NCI-H446 (cell line): ENCODE results near the gene NCLN.
"Not testable (repeated sequence)": the region's sequence is repeated elsewhere in the genome, so short reads cannot be mapped to it uniquely, and the experiment has no call there.

Experiments
- DNase-seq, 2 experiments: peaks; one replicate each; lab custom pipeline; 2025; lab: John Stamatoyannopoulos, UW

NCLN gene

DNA sequence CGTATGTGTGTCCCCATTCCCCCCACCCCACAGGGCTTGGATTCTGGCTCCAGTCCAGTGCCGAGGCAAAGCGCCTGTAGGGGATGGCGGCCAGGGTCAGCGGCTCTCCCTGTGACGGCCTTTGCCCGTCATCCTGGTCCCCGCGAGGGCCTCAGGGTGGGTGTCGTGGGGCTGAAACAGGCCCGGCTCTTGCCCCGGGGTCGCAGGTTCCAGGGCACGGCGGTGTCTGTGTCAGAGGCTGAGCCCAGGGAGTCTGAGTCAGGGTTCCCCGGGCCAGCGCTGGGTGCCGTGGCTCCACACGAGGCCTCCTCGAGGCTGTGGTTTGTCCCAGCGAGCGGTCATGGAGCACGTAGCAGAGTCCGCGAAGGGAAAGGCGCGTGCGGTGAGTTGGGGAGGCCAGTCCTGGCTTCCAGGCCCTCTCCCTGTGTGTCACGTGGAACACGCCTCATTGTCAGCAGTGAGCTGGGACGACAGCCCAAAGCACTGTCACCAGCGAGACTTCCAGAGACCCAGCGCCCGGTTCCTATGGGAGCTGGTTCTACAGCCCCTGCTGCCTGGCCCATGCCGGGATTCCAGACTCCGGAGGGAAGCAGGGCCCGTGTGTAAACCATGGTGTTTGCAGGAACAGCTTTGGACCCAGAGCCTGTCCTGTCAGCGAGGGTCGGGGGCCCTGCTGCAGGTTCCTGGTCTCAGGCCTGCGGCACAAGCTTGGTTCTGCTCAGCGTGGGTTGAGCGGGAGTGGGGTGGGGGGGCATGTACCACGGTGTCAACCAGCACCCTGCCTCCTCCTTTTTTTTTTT, 13.4 kb downstream of the NCLN start:
- no peak for DNase-seq

DNA sequence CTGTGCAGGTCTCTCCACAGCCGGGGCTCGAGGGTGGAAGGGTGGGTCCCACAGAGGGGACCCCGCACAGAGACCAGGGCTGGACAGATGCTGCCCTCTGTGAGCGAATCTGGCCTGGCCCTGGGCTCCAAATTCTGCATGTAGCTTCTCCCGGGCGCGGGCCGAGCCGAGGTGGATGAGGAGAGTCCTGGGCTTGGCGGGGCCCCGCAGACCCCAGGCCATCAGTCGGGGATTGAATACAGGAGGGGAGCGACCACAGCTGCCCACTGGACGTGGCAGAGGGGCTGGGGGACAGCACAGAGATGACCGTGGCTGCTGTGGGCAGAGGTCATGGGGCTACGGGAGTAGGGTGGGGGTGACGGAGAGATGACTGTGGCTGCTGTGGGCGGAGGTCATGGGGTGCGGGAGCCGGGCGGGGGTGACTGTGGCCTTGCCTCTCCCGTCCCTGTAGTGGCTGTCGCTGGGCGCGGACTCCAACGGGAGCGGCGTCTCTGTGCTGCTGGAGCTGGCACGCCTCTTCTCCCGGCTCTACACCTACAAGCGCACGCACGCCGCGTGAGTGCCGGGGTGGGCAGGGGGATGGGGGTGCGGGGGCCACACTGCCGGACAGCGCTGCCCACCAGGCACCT, 15.5 kb downstream of the NCLN start:
- DNase-seq = no peak

DNA sequence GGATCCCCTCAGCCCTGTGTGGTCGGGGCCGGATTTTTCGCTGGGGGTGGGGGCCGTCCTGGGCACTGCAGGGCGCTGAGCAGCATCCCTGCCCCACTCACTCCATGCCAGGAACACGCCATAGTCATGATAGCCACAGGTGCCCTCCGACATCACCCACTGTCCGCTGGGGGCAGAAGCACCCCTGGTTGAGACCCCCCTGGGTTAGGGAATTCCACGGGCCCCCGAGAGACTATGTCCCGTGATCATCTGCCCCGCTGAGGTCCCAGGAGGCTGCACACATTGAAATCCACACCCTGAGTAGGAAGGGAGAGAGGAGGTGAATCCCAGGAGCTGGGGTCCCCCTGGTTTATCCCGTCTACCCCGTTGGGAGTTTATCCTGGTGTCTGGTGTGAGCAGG, 16.2 kb downstream of the NCLN start:
- DNase-seq = no peak

DNA sequence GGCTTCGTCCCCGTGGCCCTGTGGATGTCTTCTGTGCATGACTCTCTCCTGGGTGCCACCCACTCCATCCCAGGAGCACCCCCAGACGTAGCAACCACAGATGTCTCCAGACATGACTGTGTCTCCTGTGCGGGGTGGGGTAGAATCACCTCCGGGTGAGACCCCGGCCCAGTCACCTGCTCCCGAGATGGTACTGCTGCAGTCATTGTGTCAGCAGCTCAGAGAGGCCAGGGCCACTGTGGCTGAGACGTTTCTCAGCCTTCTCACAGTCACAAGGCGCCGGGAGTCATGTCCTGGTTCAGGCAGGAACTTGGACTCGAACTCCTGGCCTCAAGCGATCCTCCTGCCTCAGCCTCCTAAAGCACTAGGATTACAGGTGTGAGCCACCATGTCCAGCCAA, 16.6 kb downstream of the NCLN start:
- no peak for DNase-seq

DNA sequence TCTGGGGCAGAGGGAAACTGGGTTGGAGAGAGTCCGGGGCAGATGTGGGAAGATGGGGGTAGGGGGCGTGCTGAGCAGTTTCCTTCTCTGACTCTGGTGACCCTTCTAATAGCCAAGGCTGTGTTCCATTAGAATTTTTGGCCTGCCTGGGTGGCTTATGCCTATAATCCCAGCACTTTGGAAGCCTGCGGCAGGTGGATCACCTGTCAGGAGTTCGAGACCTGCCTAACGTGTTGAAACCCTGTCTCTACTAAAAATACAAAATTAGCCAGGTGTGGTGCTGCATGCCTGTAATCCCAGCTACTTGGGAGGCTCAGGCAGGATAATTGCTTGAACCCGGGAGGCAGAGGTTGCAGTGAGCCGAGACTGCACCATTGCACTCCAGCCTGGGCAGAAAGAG, 17.2 kb downstream of the NCLN start:
- not testable (repeated sequence) for DNase-seq

DNA sequence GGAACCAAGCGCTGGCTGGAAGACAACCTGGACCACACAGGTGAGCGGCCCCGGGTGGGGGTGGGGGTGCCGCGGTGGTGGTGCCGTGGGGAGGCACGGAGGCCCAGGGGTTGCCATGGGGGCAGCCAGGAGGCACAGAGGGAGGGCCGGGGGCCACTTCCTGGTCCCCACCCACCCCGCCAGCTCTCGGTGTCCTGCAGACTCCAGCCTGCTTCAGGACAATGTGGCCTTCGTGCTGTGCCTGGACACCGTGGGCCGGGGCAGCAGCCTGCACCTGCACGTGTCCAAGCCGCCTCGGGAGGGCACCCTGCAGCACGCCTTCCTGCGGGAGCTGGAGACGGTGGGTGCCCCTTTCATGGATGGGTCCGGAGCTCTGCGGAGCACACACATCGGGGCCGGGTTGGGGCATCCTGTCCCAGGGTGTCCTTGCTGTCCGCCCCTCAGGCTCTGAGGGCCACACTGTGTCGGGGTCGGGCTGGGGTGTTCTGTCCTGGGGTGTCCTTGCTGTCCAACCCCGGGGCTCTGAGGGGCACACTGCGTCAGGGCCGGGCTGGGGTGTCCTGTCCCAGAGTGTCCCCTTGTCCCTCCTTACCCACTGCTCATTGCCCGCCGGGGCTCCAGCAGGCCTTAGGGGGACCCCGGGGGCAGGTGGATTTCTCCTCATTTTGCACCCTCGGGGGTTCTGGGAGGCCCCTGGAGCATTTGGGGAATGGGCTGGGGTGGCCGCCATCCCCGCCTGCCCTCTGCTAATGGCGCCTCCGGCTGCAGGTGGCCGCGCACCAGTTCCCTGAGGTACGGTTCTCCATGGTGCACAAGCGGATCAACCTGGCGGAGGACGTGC, 18.3 kb downstream of the NCLN start:
- no peak for DNase-seq

DNA sequence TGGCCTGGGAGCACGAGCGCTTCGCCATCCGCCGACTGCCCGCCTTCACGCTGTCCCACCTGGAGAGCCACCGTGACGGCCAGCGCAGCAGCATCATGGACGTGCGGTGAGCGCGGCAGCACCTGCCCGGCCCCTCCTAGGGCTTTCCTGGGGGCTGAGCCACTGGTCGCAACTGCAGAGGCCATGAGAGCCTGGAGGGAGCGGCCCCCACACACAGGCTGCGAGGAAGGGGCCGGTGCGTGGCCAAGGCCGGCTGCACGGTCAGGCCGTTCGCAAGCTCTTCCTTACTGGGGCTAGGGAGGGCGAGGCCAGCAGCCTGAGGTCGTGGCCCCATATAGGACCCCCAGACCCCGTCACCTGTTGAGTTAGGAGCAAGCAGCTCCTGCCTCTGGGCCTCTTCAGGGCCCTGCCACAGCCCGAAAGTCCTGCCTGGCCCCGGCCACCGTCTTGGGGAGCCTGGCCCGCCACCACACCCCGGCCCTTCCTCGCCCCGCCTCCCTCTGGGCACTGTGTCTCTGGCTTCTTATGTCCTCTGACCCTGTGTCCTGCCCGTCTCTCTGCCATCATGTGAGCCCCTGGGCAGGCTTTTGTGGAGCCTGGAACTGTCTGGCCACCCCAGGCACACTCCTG, 19.0 kb downstream of the NCLN start:
- no peak for DNase-seq

DNA sequence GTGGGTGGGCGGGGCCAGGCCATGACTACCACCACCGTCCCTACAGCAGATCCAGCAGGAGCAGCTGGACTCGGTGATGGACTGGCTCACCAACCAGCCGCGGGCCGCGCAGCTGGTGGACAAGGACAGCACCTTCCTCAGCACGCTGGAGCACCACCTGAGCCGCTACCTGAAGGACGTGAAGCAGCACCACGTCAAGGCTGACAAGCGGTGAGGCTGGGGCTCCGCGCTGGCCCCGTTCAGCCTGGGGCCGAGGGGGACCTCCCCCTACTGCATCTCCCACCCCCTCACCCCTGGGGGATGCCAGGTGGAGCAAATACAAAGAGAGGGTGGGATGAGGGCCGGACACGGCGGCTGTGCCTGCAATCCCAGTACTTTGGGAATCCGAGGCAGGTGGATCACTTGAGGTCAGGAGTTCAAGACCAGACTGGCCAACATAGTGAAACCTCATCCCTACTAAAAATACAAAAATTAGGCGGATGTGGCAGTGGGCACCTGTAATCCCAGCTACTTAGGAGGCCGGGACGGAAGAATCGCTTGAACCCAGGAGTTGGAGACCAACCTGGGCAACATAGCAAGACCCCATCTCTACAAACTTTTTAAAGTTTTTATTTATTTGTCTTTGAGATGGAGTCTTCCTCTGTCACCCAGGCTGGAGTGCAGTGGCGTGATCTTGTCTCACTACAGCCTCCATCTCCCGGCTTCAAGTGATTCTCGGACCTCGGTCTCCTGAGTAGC, 20.7 kb downstream of the NCLN start:
- no peak for DNase-seq

DNA sequence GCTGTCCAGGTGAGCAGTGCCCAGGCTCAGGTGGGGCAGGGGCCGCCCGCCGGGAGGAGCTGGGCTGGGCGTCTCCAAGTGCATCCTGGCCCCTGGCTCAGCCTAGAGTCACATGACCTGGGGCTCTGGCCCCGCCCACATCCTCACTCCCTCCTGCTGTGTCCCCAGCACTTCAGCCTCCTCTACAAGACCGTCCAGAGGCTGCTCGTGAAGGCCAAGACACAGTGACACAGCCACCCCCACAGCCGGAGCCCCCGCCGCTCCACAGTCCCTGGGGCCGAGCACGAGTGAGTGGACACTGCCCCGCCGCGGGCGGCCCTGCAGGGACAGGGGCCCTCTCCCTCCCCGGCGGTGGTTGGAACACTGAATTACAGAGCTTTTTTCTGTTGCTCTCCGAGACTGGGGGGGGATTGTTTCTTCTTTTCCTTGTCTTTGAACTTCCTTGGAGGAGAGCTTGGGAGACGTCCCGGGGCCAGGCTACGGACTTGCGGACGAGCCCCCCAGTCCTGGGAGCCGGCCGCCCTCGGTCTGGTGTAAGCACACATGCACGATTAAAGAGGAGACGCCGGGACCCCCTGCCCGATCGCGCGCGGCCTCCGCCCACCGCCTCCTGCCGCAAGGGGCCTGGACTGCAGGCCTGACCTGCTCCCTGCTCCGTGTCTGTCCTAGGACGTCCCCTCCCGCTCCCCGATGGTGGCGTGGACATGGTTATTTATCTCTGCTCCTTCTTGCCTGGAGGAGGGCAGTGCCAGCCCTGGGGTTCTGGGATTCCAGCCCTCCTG, 21.9 kb downstream of the NCLN start:
- DNase-seq = no peak

DNA sequence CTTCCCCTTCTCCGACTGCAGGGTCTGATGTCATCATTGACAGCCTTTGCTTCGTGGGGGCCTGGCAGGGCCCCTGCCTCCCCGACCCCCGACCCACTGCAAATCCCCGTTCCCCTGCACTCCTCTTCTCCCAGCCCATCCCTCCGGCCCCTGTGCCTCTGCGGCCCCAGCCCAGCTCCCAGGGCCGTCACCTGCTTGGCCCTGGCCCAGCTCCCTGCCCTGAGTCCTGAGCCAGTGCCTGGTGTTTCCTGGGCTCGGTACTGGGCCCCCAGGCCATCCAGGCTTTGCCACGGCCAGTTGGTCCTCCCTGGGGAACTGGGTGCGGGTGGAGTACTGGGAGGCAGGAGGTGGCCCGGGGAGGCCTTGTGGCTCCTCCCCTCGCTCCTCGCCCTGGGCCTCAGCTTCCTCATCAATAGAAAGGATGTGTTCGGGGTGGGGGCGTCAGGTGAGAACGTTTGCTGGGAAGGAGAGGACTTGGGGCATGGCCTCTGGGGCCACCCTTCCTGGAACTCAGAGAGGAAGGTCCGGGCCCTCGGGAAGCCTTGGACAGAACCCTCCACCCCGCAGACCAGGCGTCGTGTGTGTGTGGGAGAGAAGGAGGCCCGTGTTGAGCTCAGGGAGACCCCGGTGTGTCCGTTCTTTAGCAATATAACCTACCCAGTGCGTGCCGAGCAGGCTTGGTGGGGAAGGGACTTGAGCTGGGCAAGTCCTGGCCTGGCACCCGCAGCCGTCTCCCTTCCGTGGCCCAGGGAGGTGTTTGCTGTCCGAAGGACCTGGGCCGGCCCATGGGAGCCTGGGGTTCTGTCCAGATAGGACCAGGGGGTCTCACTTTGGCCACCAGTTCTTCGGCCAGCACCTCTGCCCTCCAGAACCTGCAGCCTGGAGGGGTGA, 22.8 kb downstream of the NCLN start:
- DNase-seq = no peak

DNA sequence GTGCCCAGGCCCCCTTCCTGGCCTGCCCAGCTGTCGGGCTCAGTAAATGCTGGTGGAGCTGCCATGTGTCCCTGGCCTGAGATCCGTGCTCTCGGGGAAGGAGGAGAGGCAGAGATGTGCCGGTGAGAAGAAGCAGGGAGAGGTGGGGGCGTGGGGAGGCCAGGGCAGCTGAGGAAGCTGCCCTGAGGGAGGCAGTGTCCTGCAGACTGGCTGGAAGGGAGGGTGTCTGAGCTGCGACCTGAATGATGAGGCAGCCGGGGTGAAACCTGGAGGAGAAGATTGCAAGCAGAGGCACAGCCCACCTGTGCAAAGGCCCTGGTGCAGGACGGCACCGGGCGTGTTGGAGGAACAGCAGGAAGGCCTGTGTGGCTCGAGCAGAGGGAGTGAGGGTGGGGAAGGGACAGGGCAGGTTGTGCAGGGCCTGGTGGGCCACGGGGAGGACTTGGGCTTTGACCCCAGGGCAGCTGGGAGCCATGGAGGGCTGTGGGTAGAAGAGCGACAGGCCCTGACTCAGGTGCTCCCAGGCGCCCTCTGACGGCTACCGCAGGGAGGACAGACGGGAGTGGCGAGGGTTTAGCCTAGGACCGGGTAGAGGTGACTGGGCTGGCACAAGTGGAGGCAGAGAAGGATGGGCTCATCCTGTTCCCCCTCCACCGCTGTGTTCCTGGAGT, 24.8 kb downstream of the NCLN start:
- DNase-seq = peak; percentile 51 to 56

DNA sequence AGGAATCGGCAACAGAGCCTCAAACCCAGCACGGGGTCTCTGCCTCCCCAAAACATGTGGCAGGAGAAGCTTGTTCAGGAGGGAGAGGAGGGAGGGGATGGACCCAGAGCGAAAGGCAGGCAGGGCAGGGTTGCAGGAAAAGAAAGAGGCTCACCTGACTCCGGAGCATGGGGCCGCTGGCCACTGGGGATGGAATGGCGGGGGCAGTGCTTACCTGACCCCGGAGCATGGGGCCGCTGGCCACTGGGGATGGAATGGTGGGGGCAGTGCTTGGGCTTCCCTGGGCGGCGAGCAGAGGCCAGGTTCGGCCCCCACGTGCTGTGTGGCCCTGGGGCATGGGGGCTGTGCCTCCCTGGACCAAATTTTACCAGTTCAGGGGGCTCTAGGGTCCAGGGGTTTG, 25.5 kb downstream of the NCLN start:
- no peak for DNase-seq

DNA sequence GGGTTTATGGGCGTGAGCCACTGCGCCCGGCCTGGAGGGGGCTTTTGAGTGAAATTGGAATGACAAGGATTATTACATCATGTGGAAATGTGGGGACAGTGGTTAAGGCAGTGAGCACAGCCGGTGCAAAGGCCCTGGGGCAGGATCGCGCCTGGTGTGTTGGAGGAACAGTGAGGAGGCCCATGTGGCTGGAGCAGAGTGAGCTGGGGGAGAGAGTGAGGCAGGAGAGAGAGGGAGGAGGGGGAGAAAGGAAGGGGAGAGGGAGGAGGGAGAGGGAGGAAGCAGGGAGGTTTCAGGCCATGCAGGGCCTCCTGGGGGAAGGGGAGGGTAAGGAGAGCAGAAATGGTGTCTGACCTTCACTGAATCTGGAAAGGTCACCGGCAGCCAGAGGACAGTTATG, 27.4 kb downstream of the NCLN start:
- no peak for DNase-seq

DNA sequence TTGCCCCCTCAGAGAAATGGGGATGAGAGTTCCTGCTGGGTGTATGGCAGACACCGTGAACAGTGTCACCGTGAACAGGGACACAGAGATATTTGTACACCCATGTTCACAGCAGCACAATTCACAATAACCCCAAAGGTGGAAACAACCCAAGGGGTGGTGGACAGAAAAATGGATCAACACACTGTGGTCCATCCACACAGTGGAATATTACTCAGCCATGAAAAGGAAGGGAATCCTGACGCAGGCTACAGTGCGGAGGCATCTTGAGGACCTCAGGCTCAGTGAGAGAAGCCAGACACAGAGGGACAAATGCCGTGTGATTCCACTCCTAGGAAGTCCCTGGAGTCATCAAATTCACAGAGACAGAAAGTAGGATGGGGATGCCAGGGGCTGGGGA, 31.1 kb downstream of the NCLN start:
- no peak for DNase-seq

DNA sequence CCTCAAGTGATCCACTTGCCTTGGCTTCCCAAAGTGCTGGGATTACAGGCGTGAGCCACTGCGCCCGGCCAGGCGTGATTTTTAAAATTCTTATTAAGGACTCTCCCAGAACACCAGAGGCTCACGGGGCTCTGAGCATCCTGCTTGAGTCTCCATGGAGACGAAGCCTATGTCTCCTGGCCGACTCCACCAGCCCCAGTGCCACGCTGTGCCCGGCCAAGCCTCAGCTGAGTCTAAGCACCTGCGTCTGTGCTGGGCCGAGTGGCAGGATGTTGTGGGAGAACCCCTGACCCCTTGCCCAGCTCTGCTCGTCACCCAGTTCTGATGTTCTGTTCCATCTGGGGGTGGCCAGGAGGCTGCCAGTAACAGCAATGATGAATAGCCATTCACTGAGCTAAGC, 34.8 kb downstream of the NCLN start:
- no peak for DNase-seq

DNA sequence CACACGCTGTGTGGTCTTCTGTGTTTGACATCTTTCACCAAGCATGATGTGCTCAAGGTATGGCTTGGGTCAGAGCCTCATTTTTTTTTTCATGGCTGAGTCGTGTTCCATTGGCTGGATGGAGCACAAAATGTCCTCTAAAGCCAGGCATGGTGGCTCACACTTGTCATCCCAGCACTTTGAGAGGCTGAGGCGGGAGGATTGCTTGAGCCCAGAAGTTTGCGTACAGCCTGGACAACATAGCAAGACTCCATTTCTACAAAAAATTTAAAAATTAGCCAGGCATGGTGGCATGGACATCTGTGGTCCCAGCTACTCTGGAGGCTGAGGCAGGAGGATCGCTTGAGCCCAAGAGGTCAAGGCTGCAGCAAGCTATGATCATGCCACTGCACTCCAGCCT, 35.8 kb downstream of the NCLN start:
- not testable (repeated sequence) for DNase-seq

DNA sequence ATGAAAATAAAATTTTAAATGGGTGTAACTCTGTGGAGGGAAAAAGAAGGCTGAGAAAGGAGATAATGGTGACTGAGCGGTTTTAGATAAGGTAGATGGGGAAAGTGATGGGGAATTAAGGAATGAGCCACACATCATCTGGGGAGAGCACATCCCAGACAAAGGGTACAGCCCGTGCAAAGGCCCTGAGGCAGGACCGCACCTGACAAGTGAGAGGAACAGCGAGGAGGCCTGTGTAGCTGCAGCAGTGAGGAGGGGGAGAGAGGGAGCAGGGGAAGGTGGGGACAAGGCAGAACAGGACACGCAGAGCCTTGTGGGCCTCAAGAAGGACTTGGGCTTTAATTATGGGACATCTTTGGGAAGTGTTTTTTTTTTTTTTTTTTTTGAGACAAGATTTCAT, 37.0 kb downstream of the NCLN start:
- no peak for DNase-seq

DNA sequence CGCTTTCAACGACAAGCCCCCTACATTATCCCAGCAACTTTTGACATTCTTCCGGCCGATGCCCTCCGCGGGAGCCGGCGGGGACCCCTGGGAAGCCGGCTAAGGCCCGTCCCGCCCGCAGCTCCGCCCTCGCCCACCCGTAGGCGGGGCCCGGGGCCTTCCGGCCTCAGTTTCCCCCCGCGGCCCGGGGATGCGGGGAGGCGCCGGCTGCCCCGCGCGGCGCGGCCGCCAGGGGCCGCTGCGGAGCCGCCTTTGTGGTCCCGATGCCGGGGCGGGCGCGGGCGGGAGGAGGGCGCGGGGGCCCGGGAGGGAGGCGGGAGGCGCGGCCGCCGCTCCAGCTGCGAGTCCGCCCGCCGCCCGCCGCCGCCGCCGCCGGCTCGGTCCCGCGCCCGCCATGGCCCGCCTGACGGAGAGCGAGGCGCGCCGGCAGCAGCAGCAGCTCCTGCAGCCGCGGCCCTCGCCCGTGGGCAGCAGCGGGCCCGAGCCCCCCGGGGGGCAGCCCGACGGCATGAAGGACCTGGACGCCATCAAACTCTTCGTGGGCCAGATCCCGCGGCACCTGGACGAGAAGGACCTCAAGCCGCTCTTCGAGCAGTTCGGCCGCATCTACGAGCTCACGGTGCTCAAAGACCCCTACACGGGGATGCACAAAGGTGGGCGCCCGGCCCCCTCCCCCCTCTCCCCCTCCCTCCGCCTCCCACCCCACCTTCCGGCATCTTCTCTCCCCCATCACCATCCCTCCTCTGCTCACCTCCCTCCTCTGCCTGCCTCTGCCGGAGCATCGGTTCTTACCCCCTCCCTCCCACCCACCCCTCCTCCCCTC, 38.8 kb downstream of the NCLN start, which contains the start of gene CELF5:
Gene CELF5, plus strand, starts transcription at position 316 of the 823 bp plus-strand sequence. Its CDS starts 79 bp downstream, at position 395.
- peak in 1 of 2 experiments; percentile 66 for DNase-seq
